Measurements from ENCODE around the gene CSAD.
"Not testable (repeated sequence)": the region's sequence is repeated elsewhere in the genome, so short reads cannot be mapped to it uniquely, and the experiment has no call there.

The CSAD gene

GRCh38 chr12:53118751-53119300 is 61.9 kb downstream of the CSAD start:
- Mint-ChIP-seq H3K4me3 (no peak overlapping the region), H3K36me3 (no peaks in the 10 kb centered on the region)
- CTCF ChIA-PET: no interaction called here

DNA sequence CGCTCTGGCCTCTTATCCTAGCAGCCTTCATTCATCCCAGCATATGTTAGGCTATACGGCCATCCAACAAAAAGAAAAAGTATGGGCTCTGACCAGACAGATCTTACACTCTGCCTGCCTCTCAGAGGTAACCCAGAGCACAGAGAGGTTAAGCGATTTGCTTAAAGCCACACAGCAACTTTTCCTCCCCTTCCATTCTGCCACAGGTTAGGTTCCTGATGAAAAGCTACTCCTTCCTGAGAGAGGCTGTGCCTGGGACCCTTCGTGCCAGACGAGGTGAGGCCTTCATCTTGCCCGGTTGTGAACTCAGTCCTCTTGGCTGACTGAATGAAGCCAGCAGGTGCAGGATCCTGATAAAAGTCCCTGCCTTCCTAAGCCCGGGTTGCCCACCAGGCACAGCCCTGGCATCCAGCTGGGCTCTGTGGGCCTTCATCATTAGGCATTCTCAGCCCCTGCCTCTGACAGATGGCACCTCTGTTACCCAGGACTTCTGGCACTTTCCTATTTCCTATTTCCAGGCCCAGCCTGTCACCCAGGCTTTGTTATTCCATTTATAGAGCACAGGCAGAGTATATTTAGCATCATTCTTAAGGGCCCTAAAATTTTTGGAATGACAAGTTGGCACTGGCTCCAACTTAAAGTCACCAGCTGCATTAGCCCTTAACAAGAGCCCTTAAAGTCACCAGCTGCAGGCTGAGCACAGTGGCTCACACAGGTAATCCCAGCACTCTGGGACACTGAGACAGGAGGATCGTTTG is 64.7 kb downstream of the CSAD start:
- Mint-ChIP-seq H3K4me1 (no peaks in the 10 kb centered on the region), H3K27me3 (peaks cover 4% of the 10 kb centered on the region), H3K27ac (no peak overlapping the region), H3K4me3 (no peak overlapping the region), H3K9me3 (no peaks in the 10 kb centered on the region), H3K36me3 (no peaks in the 10 kb centered on the region)
- no peak for DNase-seq
- CTCF ChIA-PET: no interaction called here

More at GRCh38 chr12:53118751-53119300, 61.9 kb downstream of the CSAD start:
- H3K4me1 Mint-ChIP-seq: no peaks in the 10 kb centered on the region
- no peak for DNase-seq
- peaks cover 7% of the 10 kb centered on the region for H3K27me3 Mint-ChIP-seq
- H3K9me3 Mint-ChIP-seq: no peaks in the 10 kb centered on the region
- H3K27ac Mint-ChIP-seq: no peak overlapping the region

GRCh38 chr12:53115112-53115890 is 65.4 kb downstream of the CSAD start:
- DNase-seq: no peak
- no peaks in the 10 kb centered on the region for H3K36me3 Mint-ChIP-seq
- no peaks in the 10 kb centered on the region for H3K9me3 Mint-ChIP-seq
- no peaks in the 10 kb centered on the region for H3K4me1 Mint-ChIP-seq
- peaks cover 4% of the 10 kb centered on the region for H3K27me3 Mint-ChIP-seq
- CTCF ChIA-PET: no interaction called here
- no peak overlapping the region for H3K4me3 Mint-ChIP-seq
- no peak overlapping the region for H3K27ac Mint-ChIP-seq

DNA sequence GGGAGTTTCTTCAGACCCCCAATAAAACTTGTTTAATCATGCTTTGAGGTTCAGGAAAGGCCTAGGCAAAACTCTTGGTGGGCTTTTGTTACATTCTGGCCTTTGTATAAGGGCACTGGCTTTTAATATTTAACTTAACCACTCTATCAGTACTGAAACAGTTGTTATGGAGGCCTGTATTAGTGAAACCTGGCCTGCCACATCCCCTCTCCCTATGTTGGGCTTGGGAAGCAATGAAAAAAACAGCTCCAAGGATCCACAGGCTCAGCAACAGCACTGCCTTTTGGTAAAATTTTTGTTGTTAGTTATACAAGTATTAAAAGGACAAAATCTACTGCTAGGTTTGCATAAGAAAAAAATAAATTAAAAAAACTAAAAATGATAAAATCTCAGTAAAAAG is 66.8 kb downstream of the CSAD start:
- Mint-ChIP-seq H3K36me3 (no peaks in the 10 kb centered on the region), H3K27me3 (peaks cover 4% of the 10 kb centered on the region), H3K4me3 (no peak overlapping the region), H3K9me3 (no peaks in the 10 kb centered on the region), H3K27ac (no peak overlapping the region), H3K4me1 (no peaks in the 10 kb centered on the region)
- CTCF ChIA-PET: no interaction called here
- DNase-seq: no peak

DNA sequence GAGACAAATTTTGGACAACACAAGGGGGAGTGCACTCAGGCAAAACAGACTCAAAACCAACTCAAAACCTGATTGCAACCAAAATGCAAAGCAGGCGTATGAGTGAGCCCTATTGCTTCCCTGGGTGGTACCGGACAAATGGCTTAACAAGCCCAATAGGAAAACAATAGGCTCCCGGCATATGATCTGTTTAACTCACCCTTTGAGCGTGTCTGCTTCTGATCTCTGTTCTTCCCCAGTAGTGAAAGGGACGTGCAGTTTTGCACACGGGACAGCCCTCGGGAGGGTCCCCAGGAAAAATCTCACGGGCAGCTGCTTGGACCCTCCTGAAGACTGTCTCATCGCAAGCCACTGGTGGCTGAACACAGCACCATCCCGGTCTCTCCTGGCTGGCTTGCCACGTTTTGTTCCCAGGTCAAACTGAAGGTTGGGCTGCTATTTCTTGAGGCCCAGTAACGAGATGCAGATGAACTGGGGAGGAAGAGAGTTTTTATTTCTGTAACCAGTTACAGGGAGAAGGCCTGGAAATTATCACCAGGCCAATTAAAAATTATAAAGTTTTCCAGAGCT is 67.5 kb downstream of the CSAD start:
- Mint-ChIP-seq H3K36me3 (no peaks in the 10 kb centered on the region), H3K27me3 (peaks cover 2% of the 10 kb centered on the region), H3K4me3 (no peak overlapping the region), H3K9me3 (no peaks in the 10 kb centered on the region), H3K27ac (no peak overlapping the region), H3K4me1 (no peaks in the 10 kb centered on the region)
- CTCF ChIA-PET: no interaction called here
- DNase-seq: no peak

- not testable (repeated sequence) for H3K27ac Mint-ChIP-seq, H3K4me3 Mint-ChIP-seq, H3K27me3 Mint-ChIP-seq, DNase-seq, H3K4me1 Mint-ChIP-seq, H3K9me3 Mint-ChIP-seq, H3K36me3 Mint-ChIP-seq
- CTCF ChIA-PET: interaction anchor here (1.2 kb wide), 1 partner anchor 46 kb away, joined by 3 read pairs; no protein-coding TSS in a partner anchor
Observed at GRCh38 chr12:53112431-53112830, 68.3 kb downstream of the CSAD start.
